HepG2 (cell line): ENCODE results near the gene MSH4. TPM values are rescaled to one million over a fixed set of nuclear protein-coding genes. Genes with fewer than 3 reads are reported as not detected.
A peak's percentile ranks its signal among the peaks of the same experiment; 100 is the strongest.

Source experiments
- ADNP ChIP-seq: sonication (generic); formaldehyde crosslinking; IDR thresholded peaks from 2 replicates; pipeline ENCODE4 v1.4.0; 2020; ENCODE audit warnings: missing genetic modification reagents
- ATRX ChIP-seq: sonication (generic); formaldehyde crosslinking; IDR thresholded peaks from 2 replicates; pipeline ENCODE4 v1.4.0; 2020; ENCODE audit warnings: missing genetic modification reagents, borderline replicate concordance
- DR1 ChIP-seq: sonication (generic); formaldehyde crosslinking; IDR thresholded peaks from 2 replicates; pipeline ENCODE4 v1.8.0; 2021; ENCODE audit warnings: mild to moderate bottlenecking, missing genetic modification reagents, inconsistent platforms
- FOXM1 ChIP-seq: sonication (generic); formaldehyde crosslinking; IDR thresholded peaks from 2 replicates; pipeline ENCODE4 v1.5.0; 2020; ENCODE audit warnings: missing genetic modification reagents
- HNF1B ChIP-seq: sonication (generic); formaldehyde crosslinking; IDR thresholded peaks from 2 replicates; pipeline ENCODE4 v1.5.1; 2020; ENCODE audit warnings: mild to moderate bottlenecking, moderate library complexity, missing genetic modification reagents
- HNRNPLL ChIP-seq: fragments of 200-400 bp; formaldehyde crosslinking; IDR thresholded peaks from 2 replicates; pipeline ENCODE4 v1.6.1; 2017; ENCODE audit warnings: mild to moderate bottlenecking, low read depth, low read length; ENCODE audit not compliant: poor library complexity, severe bottlenecking
- MAFF ChIP-seq: IDR thresholded peaks from 2 replicates; pipeline ENCODE4 v1.6.1; 2011; ENCODE audit warnings: low read depth, low read length, improper control_type of control experiment
- MEF2D ChIP-seq: sonication (generic); formaldehyde crosslinking; IDR thresholded peaks from 2 replicates; pipeline ENCODE4 v1.5.1; 2020; ENCODE audit warnings: mild to moderate bottlenecking, missing genetic modification reagents
- NFIC ChIP-seq: IDR thresholded peaks from 2 replicates; pipeline ENCODE4 v1.6.1; 2012; ENCODE audit warnings: mild to moderate bottlenecking, low read length, inconsistent platforms
- PBX2 ChIP-seq: IDR thresholded peaks from 2 replicates; pipeline ENCODE4 v1.6.1; 2016; ENCODE audit warnings: control low read depth
- SNAI1 ChIP-seq: sonication (generic); formaldehyde crosslinking; IDR thresholded peaks from 2 replicates; pipeline ENCODE4 v1.5.0; 2020; ENCODE audit warnings: mild to moderate bottlenecking, missing genetic modification reagents, borderline replicate concordance
- SSRP1 ChIP-seq: IDR thresholded peaks from 2 replicates; pipeline ENCODE4 v1.6.1; 2016; ENCODE audit warnings: control low read depth
- TARDBP ChIP-seq: sonication (generic); formaldehyde crosslinking; IDR thresholded peaks from 2 replicates; pipeline ENCODE4 v1.8.0; 2022; ENCODE audit warnings: mild to moderate bottlenecking, missing genetic modification reagents
- ZNF282 ChIP-seq: fragments of 450-650 bp; IDR thresholded peaks from 2 replicates; pipeline ENCODE4 v1.6.1; 2018; ENCODE audit not compliant: partially characterized antibody
- ZNF317 ChIP-seq: sonication (generic); formaldehyde crosslinking; IDR thresholded peaks from 2 replicates; pipeline ENCODE4 v1.5.0; 2020; ENCODE audit warnings: mild to moderate bottlenecking, missing genetic modification reagents
- ZNF547 ChIP-seq: sonication (generic); formaldehyde crosslinking; IDR thresholded peaks from 2 replicates; pipeline ENCODE4 v1.5.1; 2020; ENCODE audit warnings: mild to moderate bottlenecking, missing genetic modification reagents
- ZNF549 ChIP-seq: sonication (generic); formaldehyde crosslinking; IDR thresholded peaks from 2 replicates; pipeline ENCODE4 v1.5.0; 2020; ENCODE audit warnings: missing genetic modification reagents
- ZNF567 ChIP-seq: sonication (generic); formaldehyde crosslinking; IDR thresholded peaks from 2 replicates; pipeline ENCODE4 v1.8.1; 2023; ENCODE audit warnings: mild to moderate bottlenecking, missing genetic modification reagents, borderline replicate concordance
- polyA plus RNA-seq, 8 experiments: library from polyadenylated mRNA; depleted of rRNA in 3 of 8; stranded (reverse) in 7 of 8; unstranded in 1 of 8; fragments of >200 nt; fragmentation: Illumina TruSeq in 4 of 8; extraction: Trizol in 4 of 8; gene quantifications; 2 replicates each; pipeline versions ENCODE4 v1.2.1 to v1.2.3, GENCODE V29; 2011 to 2016; ENCODE audit warnings: low read depth in 4 of 8, missing spikeins in 1 of 8, mixed read lengths in 1 of 8; ENCODE audit not compliant: insufficient read depth in 1 of 8
- total RNA-seq, 5 experiments: library from RNA; depleted of rRNA; stranded (reverse); fragments of >200 nt; fragmentation: Illumina TruSeq; extraction: Trizol; gene quantifications; 2 replicates each; pipeline ENCODE4 v1.2.3, GENCODE V29; 2016; ENCODE audit warnings: low read depth in 1 of 5
- TF ChIP-seq, protein P1 (sequence below): sonication (generic); formaldehyde crosslinking; IDR thresholded peaks from one replicate; pipeline ENCODE4 v1.5.1; 2020; ENCODE audit warnings: mild to moderate bottlenecking, missing genetic modification reagents; ENCODE audit errors: not compliant biosample characterization

The MSH4 gene
- total and polyA plus RNA-seq, 2 of the 13 experiments (the other 11 are each of a cell fraction or from before 2014, with no cell fraction given) = 0.01 to 0.09 TPM

- TF ChIP-seq, protein P1, sequence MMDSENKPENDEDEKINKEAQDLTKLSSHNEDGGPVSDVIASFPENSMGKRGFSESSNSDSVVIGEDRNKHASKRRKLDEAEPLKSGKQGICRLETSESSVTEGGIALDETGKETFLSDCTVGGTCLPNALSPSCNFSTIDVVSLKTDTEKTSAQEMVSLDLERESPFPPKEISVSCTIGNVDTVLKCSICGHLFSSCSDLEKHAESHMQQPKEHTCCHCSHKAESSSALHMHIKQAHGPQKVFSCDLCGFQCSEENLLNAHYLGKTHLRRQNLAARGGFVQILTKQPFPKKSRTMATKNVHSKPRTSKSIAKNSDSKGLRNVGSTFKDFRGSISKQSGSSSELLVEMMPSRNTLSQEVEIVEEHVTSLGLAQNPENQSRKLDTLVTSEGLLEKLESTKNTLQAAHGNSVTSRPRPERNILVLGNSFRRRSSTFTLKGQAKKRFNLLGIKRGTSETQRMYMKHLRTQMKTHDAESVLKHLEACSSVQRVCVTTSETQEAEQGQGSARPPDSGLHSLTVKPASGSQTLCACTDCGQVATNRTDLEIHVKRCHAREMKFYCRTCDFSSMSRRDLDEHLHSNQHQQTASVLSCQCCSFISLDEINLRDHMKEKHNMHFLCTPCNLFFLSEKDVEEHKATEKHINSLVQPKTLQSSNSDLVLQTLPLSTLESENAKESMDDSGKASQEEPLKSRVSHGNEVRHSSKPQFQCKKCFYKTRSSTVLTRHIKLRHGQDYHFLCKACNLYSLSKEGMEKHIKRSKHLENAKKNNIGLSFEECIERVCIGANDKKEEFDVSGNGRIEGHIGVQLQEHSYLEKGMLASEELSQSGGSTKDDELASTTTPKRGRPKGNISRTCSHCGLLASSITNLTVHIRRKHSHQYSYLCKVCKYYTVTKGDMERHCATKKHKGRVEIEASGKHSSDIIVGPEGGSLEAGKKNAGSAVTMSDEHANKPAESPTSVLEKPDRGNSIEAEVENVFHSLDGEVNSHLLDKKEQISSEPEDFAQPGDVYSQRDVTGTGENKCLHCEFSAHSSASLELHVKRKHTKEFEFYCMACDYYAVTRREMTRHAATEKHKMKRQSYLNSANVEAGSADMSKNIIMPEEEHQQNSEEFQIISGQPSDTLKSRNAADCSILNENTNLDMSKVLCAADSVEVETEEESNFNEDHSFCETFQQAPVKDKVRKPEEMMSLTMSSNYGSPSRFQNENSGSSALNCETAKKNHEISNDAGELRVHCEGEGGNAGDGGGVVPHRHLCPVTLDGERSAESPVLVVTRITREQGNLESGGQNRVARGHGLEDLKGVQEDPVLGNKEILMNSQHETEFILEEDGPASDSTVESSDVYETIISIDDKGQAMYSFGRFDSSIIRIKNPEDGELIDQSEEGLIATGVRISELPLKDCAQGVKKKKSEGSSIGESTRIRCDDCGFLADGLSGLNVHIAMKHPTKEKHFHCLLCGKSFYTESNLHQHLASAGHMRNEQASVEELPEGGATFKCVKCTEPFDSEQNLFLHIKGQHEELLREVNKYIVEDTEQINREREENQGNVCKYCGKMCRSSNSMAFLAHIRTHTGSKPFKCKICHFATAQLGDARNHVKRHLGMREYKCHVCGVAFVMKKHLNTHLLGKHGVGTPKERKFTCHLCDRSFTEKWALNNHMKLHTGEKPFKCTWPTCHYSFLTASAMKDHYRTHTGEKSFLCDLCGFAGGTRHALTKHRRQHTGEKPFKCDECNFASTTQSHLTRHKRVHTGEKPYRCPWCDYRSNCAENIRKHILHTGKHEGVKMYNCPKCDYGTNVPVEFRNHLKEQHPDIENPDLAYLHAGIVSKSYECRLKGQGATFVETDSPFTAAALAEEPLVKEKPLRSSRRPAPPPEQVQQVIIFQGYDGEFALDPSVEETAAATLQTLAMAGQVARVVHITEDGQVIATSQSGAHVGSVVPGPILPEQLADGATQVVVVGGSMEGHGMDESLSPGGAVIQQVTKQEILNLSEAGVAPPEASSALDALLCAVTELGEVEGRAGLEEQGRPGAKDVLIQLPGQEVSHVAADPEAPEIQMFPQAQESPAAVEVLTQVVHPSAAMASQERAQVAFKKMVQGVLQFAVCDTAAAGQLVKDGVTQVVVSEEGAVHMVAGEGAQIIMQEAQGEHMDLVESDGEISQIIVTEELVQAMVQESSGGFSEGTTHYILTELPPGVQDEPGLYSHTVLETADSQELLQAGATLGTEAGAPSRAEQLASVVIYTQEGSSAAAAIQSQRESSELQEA (CRISPR knock-in tag) = no peak
- TF ChIP-seq ATRX (CRISPR knock-in tag) (no peak), SNAI1 (CRISPR knock-in tag) (0 out of 2 replicates have a peak, but pooled peaks have one; percentile 16), DR1 (CRISPR knock-in tag) (no peak), ZNF567 (CRISPR knock-in tag) (no peak), FOXM1 (CRISPR knock-in tag) (no peak), ZNF547 (CRISPR knock-in tag) (no peak), ADNP (no peak), ZNF317 (CRISPR knock-in tag) (peak; percentile 15; the same call in 1 of the 2 replicates), SSRP1 (no peak), HNF1B (CRISPR knock-in tag) (0 out of 2 replicates have a peak, but pooled peaks have one; percentile 9), HNRNPLL (no peak), ZNF282 (no peak), MEF2D (no peak), PBX2 (CRISPR knock-in tag) (no peak), NFIC (0 out of 2 replicates have a peak, but pooled peaks have one; percentile 17), ZNF549 (CRISPR knock-in tag) (no peak), TARDBP (CRISPR knock-in tag) (no peak), MAFF (no peak)
Observed at GRCh38 chr1:75785320-75785982, 11.2 kb upstream of the MSH4 start (continued).
